Stimulated activated CD8-positive, alpha-beta memory T cell treated with anti-CD3 and anti-CD28 coated beads, Interleukin-7, amount 100 ng/mL, for 48 hours (primary cell): ENCODE measurements around the gene S100A6.
"Not testable (repeated sequence)": the region's sequence is repeated elsewhere in the genome, so short reads cannot be mapped to it uniquely, and the experiment has no call there.

ENCODE experiments used
- DNase-seq, 2 donors: peaks; one replicate each; pipeline ENCODE4 v3.0.0-alpha.2; 2020; ENCODE audit warnings: low read depth in 1 of 2; ENCODE audit errors: extremely low read depth in 1 of 2

S100A6 gene

GRCh38 chr1:153532769-153533599, 2.8 kb downstream of the S100A6 start:
- peak in 1 of 2 donors; percentile 73 for DNase-seq

- DNase-seq, result no peak
Observed at GRCh38 chr1:153532181-153532580, 3.6 kb downstream of the S100A6 start.

GRCh38 chr1:153531638-153532037, 4.2 kb downstream of the S100A6 start:
- DNase-seq, result no peak

GRCh38 chr1:153527683-153528040, 8.1 kb downstream of the S100A6 start:
- DNase-seq, result no peak

GRCh38 chr1:153527023-153527682, 8.6 kb downstream of the S100A6 start:
- no peak for DNase-seq

- no peak for DNase-seq
Observed at GRCh38 chr1:153526132-153526543, 9.7 kb downstream of the S100A6 start.

GRCh38 chr1:153525088-153525728, 10.6 kb downstream of the S100A6 start:
- DNase-seq, result no peak

GRCh38 chr1:153522353-153523048, 13.3 kb downstream of the S100A6 start:
- DNase-seq, result not testable (repeated sequence)

- DNase-seq, result not testable (repeated sequence)
Observed at GRCh38 chr1:153521808-153522207, 14.0 kb downstream of the S100A6 start.

GRCh38 chr1:153520818-153521476, 14.8 kb downstream of the S100A6 start:
- DNase-seq, result no peak

- DNase-seq, result not testable (repeated sequence)
Observed at GRCh38 chr1:153520137-153520691, 15.6 kb downstream of the S100A6 start.

- no peak for DNase-seq
Observed at GRCh38 chr1:153519242-153519641, 16.5 kb downstream of the S100A6 start.

- no peak for DNase-seq
Observed at GRCh38 chr1:153515504-153516394, 20.0 kb downstream of the S100A6 start.

GRCh38 chr1:153513666-153514065, 22.1 kb downstream of the S100A6 start:
- DNase-seq, result no peak

- no peak for DNase-seq
Observed at GRCh38 chr1:153513023-153513422, 22.8 kb downstream of the S100A6 start.

GRCh38 chr1:153510984-153511410, 24.8 kb downstream of the S100A6 start:
- peak; percentile 43 to 74 for DNase-seq

- peak; percentile 45 to 51 for DNase-seq
Observed at GRCh38 chr1:153509729-153510354, 25.9 kb downstream of the S100A6 start.

GRCh38 chr1:153509036-153509435, 26.8 kb downstream of the S100A6 start:
- DNase-seq, result no peak
